Thoracic aorta (tissue), 2 donors: ENCODE measurements around the gene FLRT1. TPM values are rescaled to one million over a fixed set of nuclear protein-coding genes. Genes with fewer than 3 reads are reported as not detected.

Source experiments
- ATAC-seq: fragments of 150-250 bp; one replicate; pipeline ENCODE4 v1.8.0; 2017; ENCODE audit warnings: low read depth; ENCODE audit not compliant: insufficient number of reproducible peaks, low FRiP score
- DNase-seq: peaks from one replicate; pipeline ENCODE4 v3.0.0-alpha.2; 2020; ENCODE audit warnings: low spot score
- H3K27ac ChIP-seq, 2 donors: fragments of 200-600 bp; sonication (generic); 1 replicate in 1 of 2; 2 replicates in 1 of 2; pipeline ENCODE4 v1.5.1; 2016; ENCODE audit warnings: mild to moderate bottlenecking in 2 of 2, moderate library complexity in 2 of 2
- H3K27me3 ChIP-seq: fragments of 200-600 bp; sonication (generic); replicated peaks from 2 replicates; pipeline ENCODE4 v1.6.0; 2016; ENCODE audit warnings: mild to moderate bottlenecking; ENCODE audit not compliant: insufficient read depth
- H3K36me3 ChIP-seq: fragments of 200-600 bp; sonication (generic); one replicate; pipeline ENCODE4 v1.5.1; 2016
- H3K4me1 ChIP-seq, 2 donors: fragments of 200-600 bp; sonication (generic); 1 replicate in 1 of 2; 2 replicates in 1 of 2; pipeline versions ENCODE4 v1.5.1 to v1.6.0; 2016; ENCODE audit warnings: low read depth in 2 of 2, mild to moderate bottlenecking in 1 of 2; ENCODE audit not compliant: control insufficient read depth in 1 of 2
- H3K4me3 ChIP-seq: fragments of 200-600 bp; sonication (generic); 2 replicates; pipeline ENCODE4 v1.5.1; 2016; ENCODE audit warnings: mild to moderate bottlenecking
- H3K9me3 ChIP-seq: fragments of 200-600 bp; sonication (generic); 2 replicates; pipeline ENCODE4 v1.5.1; 2016
- CTCF ChIP-seq: fragments of 200-600 bp; sonication (generic); IDR thresholded peaks from one replicate; pipeline ENCODE4 v1.5.1; 2019; ENCODE audit warnings: antibody characterized with exemption
- total RNA-seq, 2 donors: library from RNA; depleted of rRNA; stranded (reverse); fragments of >200 nt; gene quantifications; one replicate each; pipeline versions ENCODE4 v1.1.0 to v1.2.3, GENCODE V29; 2016

FLRT1 gene
- total RNA-seq, 2 donors from 2014 or later = 0.41 TPM; not detected in 1

- ATAC-seq (no peak), DNase-seq (no peak)
- no peaks in the 10 kb centered on the region for H3K27me3 ChIP-seq
- H3K36me3 ChIP-seq = no peaks in the 10 kb centered on the region
- H3K27ac ChIP-seq = no peak overlapping the region
- no peaks in the 10 kb centered on the region for H3K9me3 ChIP-seq
- no peak for TF ChIP-seq CTCF
- H3K4me1 ChIP-seq = no peaks in the 10 kb centered on the region
- no peak overlapping the region for H3K4me3 ChIP-seq
Measured at GRCh38 chr11:64070314-64070681, 34.6 kb downstream of the FLRT1 start.

GRCh38 chr11:64071849-64072248 is 36.1 kb downstream of the FLRT1 start:
- ATAC-seq (no peak), DNase-seq (no peak)
- H3K27ac ChIP-seq = no peak overlapping the region
- no peak for TF ChIP-seq CTCF
- H3K9me3 ChIP-seq = no peaks in the 10 kb centered on the region
- no peaks in the 10 kb centered on the region for H3K4me1 ChIP-seq
- H3K27me3 ChIP-seq = no peaks in the 10 kb centered on the region
- H3K4me3 ChIP-seq = no peak overlapping the region
- no peaks in the 10 kb centered on the region for H3K36me3 ChIP-seq

- no peaks in the 10 kb centered on the region for H3K27me3 ChIP-seq
- TF ChIP-seq CTCF = no peak
- H3K4me3 ChIP-seq = no peak overlapping the region
- no peaks in the 10 kb centered on the region for H3K9me3 ChIP-seq
- no peak overlapping the region for H3K27ac ChIP-seq
- DNase-seq (no peak), ATAC-seq (no peak)
- H3K36me3 ChIP-seq = no peaks in the 10 kb centered on the region
- no peaks in the 10 kb centered on the region for H3K4me1 ChIP-seq
Measured at GRCh38 chr11:64072403-64072802, 36.7 kb downstream of the FLRT1 start.

GRCh38 chr11:64072871-64073270 is 37.1 kb downstream of the FLRT1 start:
- no peak for DNase-seq
- no peaks in the 10 kb centered on the region for H3K9me3 ChIP-seq
- H3K4me3 ChIP-seq = no peak overlapping the region
- no peak for ATAC-seq
- TF ChIP-seq CTCF = no peak
- no peaks in the 10 kb centered on the region for H3K27me3 ChIP-seq
- H3K4me1 ChIP-seq = no peaks in the 10 kb centered on the region
- H3K27ac ChIP-seq = no peak overlapping the region
- no peaks in the 10 kb centered on the region for H3K36me3 ChIP-seq

GRCh38 chr11:64073542-64073941 is 37.8 kb downstream of the FLRT1 start:
- no peak for ATAC-seq
- no peaks in the 10 kb centered on the region for H3K4me1 ChIP-seq
- no peak overlapping the region for H3K27ac ChIP-seq
- DNase-seq = no peak
- H3K9me3 ChIP-seq = no peaks in the 10 kb centered on the region
- no peaks in the 10 kb centered on the region for H3K27me3 ChIP-seq
- TF ChIP-seq CTCF = no peak
- no peaks in the 10 kb centered on the region for H3K36me3 ChIP-seq
- no peak overlapping the region for H3K4me3 ChIP-seq
